Spinal cord (tissue), 10 donors: Measurements from ENCODE around the gene PCGF6. TPM values are rescaled to one million over a fixed set of nuclear protein-coding genes. Genes with fewer than 3 reads are reported as not detected.
"Not testable (repeated sequence)": the region's sequence is repeated elsewhere in the genome, so short reads cannot be mapped to it uniquely, and the experiment has no call there.

ENCODE experiments used
- DNase-seq, 6 donors: peaks; one replicate each; pipeline versions ENCODE4 v3.0.0 to v3.0.0-alpha.2; 2013 to 2015; ENCODE audit warnings: low spot score in 6 of 6, low read depth in 4 of 6
- H3K27ac ChIP-seq: one replicate; pipeline ENCODE4 v1.5.1; 2013; ENCODE audit warnings: low read depth, low read length, control low read depth
- H3K27me3 ChIP-seq: one replicate; pipeline ENCODE4 v1.6.1; 2013; ENCODE audit warnings: low read length; ENCODE audit not compliant: control insufficient read depth, insufficient read depth
- H3K36me3 ChIP-seq: one replicate; pipeline ENCODE4 v1.6.1; 2013; ENCODE audit warnings: low read length; ENCODE audit not compliant: control insufficient read depth, insufficient read depth
- H3K4me1 ChIP-seq: one replicate; pipeline ENCODE4 v1.6.1; 2013; ENCODE audit warnings: low read length; ENCODE audit not compliant: control insufficient read depth, insufficient read depth
- H3K4me3 ChIP-seq: one replicate; pipeline ENCODE4 v1.5.1; 2013; ENCODE audit warnings: low read depth, low read length, control low read depth
- H3K9me3 ChIP-seq: one replicate; pipeline ENCODE4 v1.6.1; 2013; ENCODE audit warnings: low read length; ENCODE audit not compliant: control insufficient read depth, insufficient read depth
- WGBS: methylation state at CpG from one replicate; pipeline ENCODE4 v1.1.5; 2013; ENCODE audit warnings: missing lambda C conversion rate; ENCODE audit not compliant: insufficient coverage; 5-methylcytosine and 5-hydroxymethylcytosine counted together
- polyA plus RNA-seq, 2 donors: library from polyadenylated mRNA; unstranded; fragments of 120-200 nt; gene quantifications; one replicate each; pipeline ENCODE4 v1.2.1, GENCODE V29; 2013; ENCODE audit not compliant: insufficient read length in 2 of 2
- total RNA-seq, 2 donors: library from RNA; depleted of rRNA in 1 of 2; stranded (reverse); fragments of 120-200 nt in 1 of 2; fragments of >200 nt in 1 of 2; gene quantifications; one replicate each; pipeline versions ENCODE4 v1.2.3 to v1.2.4, GENCODE V29; 2013 to 2014
- donor health status: healthy.

Gene PCGF6
- total and polyA plus RNA-seq, 4 donors, result 11.2 to 11.8 (median 11.3) TPM

DNA sequence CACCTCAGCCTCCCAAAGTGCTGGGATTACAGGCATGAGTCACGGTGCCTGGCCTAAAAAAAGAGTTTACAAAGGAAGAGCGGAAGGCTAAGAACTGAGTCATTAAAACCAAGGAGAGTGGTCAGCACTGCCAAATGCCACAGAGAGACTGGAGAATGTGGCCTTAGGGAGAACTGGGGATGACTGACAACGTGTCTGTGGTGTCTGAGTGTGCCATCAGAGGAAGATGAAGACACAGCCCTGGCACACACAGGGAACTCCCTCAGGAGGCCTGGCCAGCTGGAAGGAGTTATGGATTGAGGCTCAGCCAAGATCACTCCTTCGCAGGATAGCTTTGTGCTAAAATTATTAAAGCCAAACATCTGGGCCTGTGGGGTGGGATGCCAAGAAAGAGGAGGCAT lies 77.9 kb downstream of the PCGF6 start:
- Histone ChIP-seq H3K27me3 (peaks cover 14% of the 10 kb centered on the region), H3K9me3 (no peaks in the 10 kb centered on the region), H3K27ac (no peak overlapping the region), H3K36me3 (no peaks in the 10 kb centered on the region), H3K4me3 (no peak overlapping the region), H3K4me1 (peaks cover 11% of the 10 kb centered on the region)
- 40% methylated on average over 4 of the region's 4 CpGs for WGBS
- DNase-seq, result peak in 2 of 6 donors; percentile 11 to 61

GRCh38 chr10:103265717-103266329 lies 85.1 kb downstream of the PCGF6 start:
- Histone ChIP-seq H3K27me3 (no peaks in the 10 kb centered on the region), H3K4me1 (no peaks in the 10 kb centered on the region), H3K36me3 (no peaks in the 10 kb centered on the region), H3K27ac (no peak overlapping the region), H3K4me3 (no peak overlapping the region), H3K9me3 (no peaks in the 10 kb centered on the region)
- peak in 3 of 6 donors; percentile 51 to 81 (median 56) for DNase-seq
- 44% methylated on average over 11 of the region's 11 CpGs for WGBS

- WGBS, result no CpG with 5 or more reads among the region's 3 CpGs
- no peak overlapping the region for H3K4me3 ChIP-seq
- no peaks in the 10 kb centered on the region for H3K36me3 ChIP-seq
- H3K4me1 ChIP-seq, result no peaks in the 10 kb centered on the region
- no peaks in the 10 kb centered on the region for H3K9me3 ChIP-seq
- H3K27me3 ChIP-seq, result no peaks in the 10 kb centered on the region
- DNase-seq, result no peak
- H3K27ac ChIP-seq, result no peak overlapping the region
Measured at GRCh38 chr10:103262229-103262628, 88.7 kb downstream of the PCGF6 start.

DNA sequence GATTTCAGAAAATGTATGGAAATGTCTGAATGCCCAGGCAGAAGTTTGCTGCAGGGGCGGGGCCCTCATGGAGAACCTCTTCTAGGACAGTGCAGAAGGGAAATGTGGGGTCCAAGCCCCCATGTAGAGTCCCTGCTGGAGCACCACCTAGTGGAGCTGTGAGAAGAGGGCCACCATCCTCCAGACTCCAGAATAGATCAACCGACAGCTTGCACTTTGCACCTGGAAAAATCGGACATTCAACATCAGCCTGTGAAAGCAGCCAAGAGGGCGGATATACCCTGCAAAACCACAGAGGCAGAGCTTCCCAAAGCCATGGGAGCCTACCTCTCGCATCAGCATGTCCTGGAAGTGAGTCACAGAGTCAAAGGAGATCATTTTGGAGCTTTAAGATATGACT lies 91.0 kb downstream of the PCGF6 start:
- H3K27me3 ChIP-seq, result no peaks in the 10 kb centered on the region
- WGBS, result 90% methylated on average over 5 of the region's 5 CpGs
- no peak for DNase-seq

GRCh38 chr10:103258928-103259327 lies 92.0 kb downstream of the PCGF6 start:
- not testable (repeated sequence) for H3K4me3 ChIP-seq, H3K4me1 ChIP-seq, H3K36me3 ChIP-seq, H3K9me3 ChIP-seq, DNase-seq, H3K27ac ChIP-seq, H3K27me3 ChIP-seq
- WGBS, result 100% methylated on average over 2 of the region's 4 CpGs

More for the DNA sequence above, 91.0 kb downstream of the PCGF6 start:
- Histone ChIP-seq H3K4me1 (no peaks in the 10 kb centered on the region), H3K9me3 (no peaks in the 10 kb centered on the region), H3K27ac (no peak overlapping the region), H3K36me3 (no peaks in the 10 kb centered on the region), H3K4me3 (no peak overlapping the region)

GRCh38 chr10:103257812-103258211 lies 93.1 kb downstream of the PCGF6 start:
- DNase-seq, result no peak
- H3K27ac ChIP-seq, result no peak overlapping the region
- no peaks in the 10 kb centered on the region for H3K36me3 ChIP-seq
- no peaks in the 10 kb centered on the region for H3K27me3 ChIP-seq
- H3K9me3 ChIP-seq, result no peaks in the 10 kb centered on the region
- no peak overlapping the region for H3K4me3 ChIP-seq
- H3K4me1 ChIP-seq, result no peaks in the 10 kb centered on the region

DNA sequence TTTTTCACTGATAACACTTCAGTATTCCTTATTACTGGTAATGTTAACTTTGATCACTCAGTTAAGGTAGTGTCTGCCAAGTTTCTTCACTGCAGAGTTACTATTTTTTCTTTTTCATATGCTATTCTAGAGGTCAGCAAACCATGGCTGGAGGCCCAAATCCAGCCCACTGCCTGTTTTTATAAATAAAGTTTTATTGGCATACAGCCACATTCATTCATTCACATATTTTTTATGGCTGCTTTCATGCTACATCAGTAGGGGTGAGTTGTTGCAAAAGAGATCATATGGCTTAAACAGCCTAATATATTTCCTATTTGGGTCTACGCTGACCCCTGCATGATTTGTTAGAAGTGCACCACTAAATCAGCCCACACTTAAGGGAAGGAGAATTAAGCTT lies 94.3 kb downstream of the PCGF6 start:
- Histone ChIP-seq H3K27me3 (no peaks in the 10 kb centered on the region), H3K4me3 (no peak overlapping the region), H3K4me1 (no peaks in the 10 kb centered on the region), H3K27ac (no peak overlapping the region), H3K9me3 (no peaks in the 10 kb centered on the region), H3K36me3 (no peaks in the 10 kb centered on the region)
- DNase-seq, result no peak
- no CpG with 5 or more reads among the region's 1 CpG for WGBS

- H3K27ac ChIP-seq, result no peak overlapping the region
- H3K27me3 ChIP-seq, result no peaks in the 10 kb centered on the region
- H3K36me3 ChIP-seq, result no peaks in the 10 kb centered on the region
- no peaks in the 10 kb centered on the region for H3K4me1 ChIP-seq
- H3K4me3 ChIP-seq, result no peak overlapping the region
- no peak for DNase-seq
- no peaks in the 10 kb centered on the region for H3K9me3 ChIP-seq
- 90% methylated on average over 2 of the region's 4 CpGs for WGBS
Measured at GRCh38 chr10:103254538-103255325, 96.2 kb downstream of the PCGF6 start.

GRCh38 chr10:103254113-103254512 lies 96.8 kb downstream of the PCGF6 start:
- no peak overlapping the region for H3K4me3 ChIP-seq
- WGBS, result 80% methylated on average over 1 of the region's 3 CpGs
- no peak for DNase-seq
- no peaks in the 10 kb centered on the region for H3K4me1 ChIP-seq
- H3K9me3 ChIP-seq, result no peaks in the 10 kb centered on the region
- H3K27me3 ChIP-seq, result no peaks in the 10 kb centered on the region
- no peaks in the 10 kb centered on the region for H3K36me3 ChIP-seq
- H3K27ac ChIP-seq, result no peak overlapping the region
